Gastroesophageal sphincter (tissue), 4 donors: ENCODE measurements around the gene MYL3. TPM values are rescaled to one million over a fixed set of nuclear protein-coding genes. Genes with fewer than 3 reads are reported as not detected.

Experiments used
- ATAC-seq: fragments of 150-250 bp; one replicate; pipeline ENCODE4 v1.9.1; 2016; ENCODE audit warnings: mild to moderate bottlenecking, moderate library complexity
- H3K27ac ChIP-seq, 4 donors: fragments of 200-600 bp; sonication (generic) in 3 of 4; 1 replicate in 3 of 4; 2 replicates in 1 of 4; pipeline ENCODE4 v1.5.1; 2016 to 2019
- H3K27me3 ChIP-seq: fragments of 200-600 bp; sonication (generic); one replicate; pipeline ENCODE4 v1.5.1; 2019
- H3K36me3 ChIP-seq, 2 donors: fragments of 200-600 bp; sonication (generic); one replicate each; pipeline ENCODE4 v1.5.1; 2019; ENCODE audit warnings: control low read depth in 1 of 2
- H3K4me1 ChIP-seq, 3 donors: fragments of 200-600 bp; sonication (generic); 1 replicate in 2 of 3; 2 replicates in 1 of 3; pipeline ENCODE4 v1.5.1; 2016 to 2019; ENCODE audit warnings: control low read depth in 2 of 3
- H3K4me3 ChIP-seq, 2 donors: fragments of 200-600 bp; sonication (generic); one replicate each; pipeline ENCODE4 v1.5.1; 2019; ENCODE audit warnings: mild to moderate bottlenecking in 1 of 2, moderate library complexity in 1 of 2
- H3K9me3 ChIP-seq, 3 donors: fragments of 200-600 bp; sonication (generic); one replicate each; pipeline ENCODE4 v1.5.1; 2017 to 2019; ENCODE audit warnings: control low read depth in 2 of 3
- EP300 ChIP-seq: sonication (generic); formaldehyde crosslinking; IDR thresholded peaks from one replicate; pipeline ENCODE4 v1.6.1; 2017; ENCODE audit warnings: antibody characterized with exemption, mild to moderate bottlenecking
- POLR2A ChIP-seq, 2 donors: fragments of 450-650 bp; IDR thresholded peaks; one replicate each; pipeline ENCODE4 v1.6.1; 2017; ENCODE audit warnings: antibody characterized with exemption in 2 of 2, mild to moderate bottlenecking in 2 of 2, moderate library complexity in 1 of 2
- POLR2AphosphoS5 ChIP-seq: sonication (generic); formaldehyde crosslinking; IDR thresholded peaks from one replicate; pipeline ENCODE4 v1.6.1; 2017; ENCODE audit warnings: antibody characterized with exemption
- WGBS, 2 donors: methylation state at CpG; one replicate each; pipeline ENCODE4 v1.1.5; 2018; ENCODE audit warnings: low coverage in 1 of 2; 5-methylcytosine and 5-hydroxymethylcytosine counted together
- total RNA-seq, 4 donors: library from RNA; depleted of rRNA; stranded (reverse); fragments of >200 nt; gene quantifications; one replicate each; pipeline ENCODE4 v1.1.0, GENCODE V29; 2016
- TF ChIP-seq, protein P1 (sequence below), 4 experiments: fragments of 200-600 bp in 2 of 4; fragments of 450-650 bp in 2 of 4; sonication (generic) in 1 of 4; IDR thresholded peaks; one replicate each; pipeline ENCODE4 v1.5.1; 2017 to 2019; ENCODE audit warnings: antibody characterized with exemption in 4 of 4, mild to moderate bottlenecking in 2 of 4, moderate library complexity in 2 of 4

MYL3 gene
- total RNA-seq, 4 donors from 2014 or later: 2.6 to 5.3 (median 4.2) TPM

GRCh38 chr3:46859001-46859710 is 4.1 kb downstream of the MYL3 start:
- H3K36me3 ChIP-seq: no peaks in the 10 kb centered on the region
- TF ChIP-seq, protein P1, sequence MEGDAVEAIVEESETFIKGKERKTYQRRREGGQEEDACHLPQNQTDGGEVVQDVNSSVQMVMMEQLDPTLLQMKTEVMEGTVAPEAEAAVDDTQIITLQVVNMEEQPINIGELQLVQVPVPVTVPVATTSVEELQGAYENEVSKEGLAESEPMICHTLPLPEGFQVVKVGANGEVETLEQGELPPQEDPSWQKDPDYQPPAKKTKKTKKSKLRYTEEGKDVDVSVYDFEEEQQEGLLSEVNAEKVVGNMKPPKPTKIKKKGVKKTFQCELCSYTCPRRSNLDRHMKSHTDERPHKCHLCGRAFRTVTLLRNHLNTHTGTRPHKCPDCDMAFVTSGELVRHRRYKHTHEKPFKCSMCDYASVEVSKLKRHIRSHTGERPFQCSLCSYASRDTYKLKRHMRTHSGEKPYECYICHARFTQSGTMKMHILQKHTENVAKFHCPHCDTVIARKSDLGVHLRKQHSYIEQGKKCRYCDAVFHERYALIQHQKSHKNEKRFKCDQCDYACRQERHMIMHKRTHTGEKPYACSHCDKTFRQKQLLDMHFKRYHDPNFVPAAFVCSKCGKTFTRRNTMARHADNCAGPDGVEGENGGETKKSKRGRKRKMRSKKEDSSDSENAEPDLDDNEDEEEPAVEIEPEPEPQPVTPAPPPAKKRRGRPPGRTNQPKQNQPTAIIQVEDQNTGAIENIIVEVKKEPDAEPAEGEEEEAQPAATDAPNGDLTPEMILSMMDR (IDR thresholded peaks at IDR 0.05): no peak
- TF ChIP-seq POLR2A (IDR thresholded peaks at IDR 0.05) (no peak), EP300 (no peak), POLR2AphosphoS5 (no peak)
- H3K27me3 ChIP-seq: no peaks in the 10 kb centered on the region
- 77 to 83% methylated on average over 1 to 3 of the region's 11 CpGs for WGBS, 2 donors
- ATAC-seq: no peak
- H3K4me3 ChIP-seq: no peak overlapping the region
- H3K27ac ChIP-seq: no peak overlapping the region
- no peaks in the 10 kb centered on the region for H3K9me3 ChIP-seq
- H3K4me1 ChIP-seq: no peaks in the 10 kb centered on the region

GRCh38 chr3:46858456-46858855 is 4.8 kb downstream of the MYL3 start:
- H3K27me3 ChIP-seq: no peaks in the 10 kb centered on the region
- H3K36me3 ChIP-seq: no peaks in the 10 kb centered on the region
- H3K9me3 ChIP-seq: no peaks in the 10 kb centered on the region
- H3K4me3 ChIP-seq: no peak overlapping the region
- TF ChIP-seq POLR2AphosphoS5: no peak
- TF ChIP-seq, protein P1 (IDR thresholded peaks at IDR 0.05): no peak
- no peak for TF ChIP-seq EP300
- TF ChIP-seq POLR2A (IDR thresholded peaks at IDR 0.05): no peak
- no peak for ATAC-seq
- H3K27ac ChIP-seq: no peak overlapping the region
- no peaks in the 10 kb centered on the region for H3K4me1 ChIP-seq
- 85% methylated on average over 6 of the region's 6 CpGs; no CpG with 5 or more reads in 1 of the 2 donors for WGBS, 2 donors

- Histone ChIP-seq H3K27me3 (no peaks in the 10 kb centered on the region), H3K4me3 (no peak overlapping the region), H3K4me1 (no peaks in the 10 kb centered on the region), H3K27ac (no peak overlapping the region), H3K36me3 (no peaks in the 10 kb centered on the region), H3K9me3 (no peaks in the 10 kb centered on the region)
- ATAC-seq: no peak
- no peak for TF ChIP-seq POLR2AphosphoS5
- TF ChIP-seq EP300: no peak
- TF ChIP-seq, protein P1 (IDR thresholded peaks at IDR 0.05): no peak
- TF ChIP-seq POLR2A (IDR thresholded peaks at IDR 0.05): no peak
- WGBS, 2 donors: 73 to 75% methylated on average over 8 to 9 of the region's 10 CpGs
Observed at GRCh38 chr3:46857485-46858341, 5.5 kb downstream of the MYL3 start.

- no peak for TF ChIP-seq POLR2AphosphoS5
- TF ChIP-seq EP300: no peak
- TF ChIP-seq POLR2A (IDR thresholded peaks at IDR 0.05): no peak
- TF ChIP-seq, protein P1 (IDR thresholded peaks at IDR 0.05): no peak
- Histone ChIP-seq H3K27me3 (no peaks in the 10 kb centered on the region), H3K4me1 (no peaks in the 10 kb centered on the region), H3K4me3 (no peak overlapping the region), H3K27ac (no peak overlapping the region), H3K9me3 (no peaks in the 10 kb centered on the region), H3K36me3 (no peaks in the 10 kb centered on the region)
- 64 to 85% methylated on average over 4 to 5 of the region's 17 CpGs for WGBS, 2 donors
- ATAC-seq: no peak
Observed at GRCh38 chr3:46856576-46857471, 6.4 kb downstream of the MYL3 start.
